H1 (cell line): Measurements from ENCODE around the gene HMCES. TPM values are rescaled to one million over a fixed set of nuclear protein-coding genes. Genes with fewer than 3 reads are reported as not detected.

Experiments
- ATF2 ChIP-seq: IDR thresholded peaks from 2 replicates; pipeline ENCODE4 v1.6.1; 2012; ENCODE audit warnings: low read length, inconsistent platforms
- CBX5 ChIP-seq: fragments of 300-800, 300-1000 bp; sonication (generic); IDR thresholded peaks from 2 replicates; pipeline ENCODE4 v1.7.1; 2016; ENCODE audit warnings: antibody characterized with exemption, low read length, low read depth
- CREB1 ChIP-seq: IDR thresholded peaks from 2 replicates; pipeline ENCODE4 v1.6.1; 2012; ENCODE audit warnings: inconsistent platforms
- CTBP2 ChIP-seq: IDR thresholded peaks from 2 replicates; pipeline ENCODE4 v1.7.0; 2011; ENCODE audit warnings: borderline replicate concordance, mild to moderate bottlenecking, moderate library complexity, mixed read lengths, low read length; ENCODE audit not compliant: insufficient read depth, insufficient read length
- EP300 ChIP-seq, 2 experiments: IDR thresholded peaks; 1 replicate in 1 of 2; 2 replicates in 1 of 2; pipeline ENCODE4 v1.6.1; 2011 to 2012; ENCODE audit warnings: low read depth in 2 of 2, low read length in 2 of 2, mild to moderate bottlenecking in 2 of 2, borderline replicate concordance in 1 of 2, inconsistent platforms in 1 of 2, moderate library complexity in 1 of 2
- GTF2F1 ChIP-seq: IDR thresholded peaks from 2 replicates; pipeline ENCODE4 v1.6.1; 2012; ENCODE audit warnings: low read depth, low read length, improper control_type of control experiment, borderline replicate concordance
- JUN ChIP-seq: IDR thresholded peaks from 2 replicates; pipeline ENCODE4 v1.6.1; 2011; ENCODE audit warnings: low read depth, mild to moderate bottlenecking, improper control_type of control experiment, low read length
- KDM1A ChIP-seq: fragments of 200-600, 300-600 bp; sonication (generic); IDR thresholded peaks from 2 replicates; pipeline ENCODE4 v1.7.1; 2016; ENCODE audit warnings: mild to moderate bottlenecking, low read length, borderline replicate concordance
- KDM4A ChIP-seq: IDR thresholded peaks from one replicate; pipeline ENCODE4 v1.7.1; 2012; ENCODE audit warnings: low read depth, mild to moderate bottlenecking, moderate library complexity, low read length, inconsistent platforms; ENCODE audit not compliant: severe bottlenecking
- NRF1 ChIP-seq: IDR thresholded peaks from 2 replicates; pipeline ENCODE4 v1.6.1; 2011; ENCODE audit warnings: mild to moderate bottlenecking, low read depth, low read length, improper control_type of control experiment
- PHF8 ChIP-seq: fragments of 200-600 bp; sonication (generic); conservative IDR thresholded peaks from 2 replicates; pipeline ENCODE4 v1.7.1; 2012; ENCODE audit warnings: low read depth, mild to moderate bottlenecking, inconsistent platforms, low read length, moderate library complexity
- POLR2A ChIP-seq, 2 experiments: IDR thresholded peaks; 1 replicate in 1 of 2; 2 replicates in 1 of 2; pipeline ENCODE4 v1.6.1; 2011; ENCODE audit warnings: low read depth in 2 of 2, low read length in 2 of 2, mild to moderate bottlenecking in 2 of 2; ENCODE audit errors: control extremely low read depth in 1 of 2
- POLR2AphosphoS5 ChIP-seq: IDR thresholded peaks from 2 replicates; pipeline ENCODE4 v1.6.1; 2011; ENCODE audit warnings: low read depth, low read length
- RAD21 ChIP-seq, 2 experiments: IDR thresholded peaks in 1 of 2; conservative IDR thresholded peaks in 1 of 2; 2 replicates each; pipeline ENCODE4 v1.6.1; 2011; ENCODE audit warnings: low read depth in 2 of 2, low read length in 2 of 2, improper control_type of control experiment in 1 of 2, inconsistent platforms in 1 of 2, mild to moderate bottlenecking in 1 of 2, moderate library complexity in 1 of 2
- RBBP5 ChIP-seq: IDR thresholded peaks from 2 replicates; pipeline ENCODE4 v1.7.1; 2012; ENCODE audit warnings: low read depth, mild to moderate bottlenecking, inconsistent platforms, low read length, moderate library complexity, borderline replicate concordance
- RXRA ChIP-seq: IDR thresholded peaks from 2 replicates; pipeline ENCODE4 v1.6.1; 2011; ENCODE audit warnings: low read depth, mild to moderate bottlenecking, low read length, moderate library complexity; ENCODE audit not compliant: insufficient read depth
- SAP30 ChIP-seq: fragments of 300-600 bp; sonication (generic); IDR thresholded peaks from 2 replicates; pipeline ENCODE4 v1.7.1; 2012; ENCODE audit warnings: low read length, moderate library complexity, mild to moderate bottlenecking, inconsistent platforms; ENCODE audit not compliant: insufficient read depth, insufficient replicate concordance
- SIRT6 ChIP-seq: IDR thresholded peaks from one replicate; pipeline ENCODE4 v1.7.1; 2012; ENCODE audit warnings: low read length, inconsistent platforms
- SIX5 ChIP-seq: IDR thresholded peaks from 2 replicates; pipeline ENCODE4 v1.6.1; 2011; ENCODE audit warnings: mild to moderate bottlenecking, low read depth, low read length
- SP4 ChIP-seq: IDR thresholded peaks from 2 replicates; pipeline ENCODE4 v1.6.1; 2012; ENCODE audit warnings: low read length, inconsistent platforms
- SRF ChIP-seq: IDR thresholded peaks from 2 replicates; pipeline ENCODE4 v1.6.1; 2011; ENCODE audit warnings: mild to moderate bottlenecking, low read depth, low read length, moderate library complexity
- SUZ12 ChIP-seq: fragments of 200-600 bp; sonication (generic); IDR thresholded peaks from 2 replicates; pipeline ENCODE4 v1.6.1; 2012; ENCODE audit warnings: mild to moderate bottlenecking, inconsistent platforms, low read length, moderate library complexity, mixed read lengths
- TBP ChIP-seq: IDR thresholded peaks from 2 replicates; pipeline ENCODE4 v1.6.1; 2011; ENCODE audit warnings: low read depth, low read length, improper control_type of control experiment
- TCF12 ChIP-seq: IDR thresholded peaks from 2 replicates; pipeline ENCODE4 v1.6.1; 2011; ENCODE audit warnings: low read depth, mild to moderate bottlenecking, low read length
- polyA plus RNA-seq, 7 experiments: library from polyadenylated mRNA; depleted of rRNA in 3 of 7; stranded (reverse) in 5 of 7; unstranded in 2 of 7; fragments of >200 nt in 5 of 7; fragments of 200-250 nt in 2 of 7; gene quantifications; 1 replicate in 5 of 7; 2 replicates in 1 of 7; 4 replicates in 1 of 7; pipeline versions ENCODE4 v1.2.1 to v1.2.3, GENCODE V29; 2011 to 2013; ENCODE audit warnings: missing spikeins in 2 of 7, mixed read lengths in 2 of 7
- total RNA-seq: library from RNA; stranded (reverse); fragmentation: NEBNext Ultra II Directional; extraction: Animal tissue kit (Norgen Biotek cat#: 25700); gene quantifications from 2 replicates; pipeline ENCODE4 v1.2.1, GENCODE V29; 2021

HMCES gene
- total and polyA plus RNA-seq, 2 of the 8 experiments (the other 6 are each of a cell fraction or from before 2014, with no cell fraction given): 27.6 to 49.5 TPM

GRCh38 chr3:129343643-129344360, 65.1 kb downstream of the HMCES start (continued):
- TF ChIP-seq PHF8 (no peak), SRF (no peak), NRF1 (no peak), CREB1 (no peak), CBX5 (no peak), SIX5 (no peak), RXRA (no peak), SAP30 (no peak), KDM4A (peak; percentile 87), SUZ12 (no peak), JUN (no peak), TBP (no peak), RBBP5 (no peak), POLR2AphosphoS5 (no peak), POLR2A (IDR thresholded peaks at IDR 0.05; ENCODE audit: control extremely low read depth in 1 of 2, low read depth in 2 of 2, low read length in 2 of 2) (no peak), KDM1A (no peak), CTBP2 (no peak), RAD21 (IDR thresholded peaks at IDR 0.05 in 1 of 2, conservative IDR thresholded peaks at IDR 0.05 in 1 of 2; ENCODE audit: low read depth in 2 of 2, low read length in 2 of 2) (peak; percentile 28 to 60; a peak in 3 of 4 replicates), GTF2F1 (no peak), ATF2 (no peak), SIRT6 (no peak), TCF12 (no peak), EP300 (IDR thresholded peaks at IDR 0.05; ENCODE audit: borderline replicate concordance in 1 of 2, low read depth in 2 of 2, low read length in 2 of 2) (no peak), SP4 (no peak)
